GM12873 (cell line): ENCODE measurements around the gene LYZ.

Experiments
- CTCF ChIP-seq: IDR thresholded peaks from 2 replicates; pipeline ENCODE4 v1.5.1; 2012; ENCODE audit warnings: low read depth, mild to moderate bottlenecking, moderate library complexity, low read length, control low read depth; ENCODE audit not compliant: insufficient read depth; ENCODE audit errors: missing control alignments

The LYZ gene

DNA sequence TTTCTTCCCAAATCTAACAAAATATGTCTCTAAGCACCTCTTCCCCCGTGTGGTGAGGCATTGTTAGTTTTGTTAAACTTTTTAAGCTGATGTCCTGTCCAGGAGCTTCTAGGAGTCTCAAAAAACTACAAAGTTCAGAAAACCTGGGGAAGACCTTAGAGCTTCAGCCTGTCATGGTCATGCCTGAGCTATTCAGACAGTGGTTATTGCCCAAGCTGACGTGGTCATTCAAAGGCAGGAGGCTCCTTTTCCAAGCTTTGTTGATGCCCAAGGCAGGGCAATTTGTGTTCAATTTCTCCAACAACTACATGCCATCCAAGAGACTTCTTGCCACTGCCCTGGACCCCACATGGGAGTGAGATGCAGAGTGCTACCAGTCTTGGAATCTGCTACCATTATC is 5.8 kb upstream of the LYZ start:
- TF ChIP-seq CTCF = no peak

GRCh38 chr12:69343357-69343756 is 4.8 kb upstream of the LYZ start:
- TF ChIP-seq CTCF = no peak

GRCh38 chr12:69343885-69344612 is 4.1 kb upstream of the LYZ start:
- no peak for TF ChIP-seq CTCF

DNA sequence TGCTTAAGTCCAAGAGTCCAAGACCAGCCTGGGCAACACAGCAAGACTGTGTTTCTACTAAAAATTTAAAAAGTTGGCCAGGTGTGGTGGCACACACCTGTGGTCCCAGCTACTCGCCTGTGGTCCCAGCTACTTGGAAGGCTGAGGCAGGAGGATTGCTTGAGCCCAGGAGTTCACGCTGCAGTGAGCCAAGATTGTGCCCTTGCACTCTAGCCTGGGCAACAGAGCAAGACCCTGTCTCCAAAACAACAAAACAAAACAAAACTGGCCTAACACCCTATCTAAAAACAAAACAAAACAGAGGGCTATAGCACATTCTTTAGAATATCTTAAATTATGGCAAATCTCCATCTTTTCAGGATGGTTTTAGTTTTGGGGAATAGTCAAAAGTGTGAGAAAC is 3.1 kb upstream of the LYZ start:
- no peak for TF ChIP-seq CTCF

DNA sequence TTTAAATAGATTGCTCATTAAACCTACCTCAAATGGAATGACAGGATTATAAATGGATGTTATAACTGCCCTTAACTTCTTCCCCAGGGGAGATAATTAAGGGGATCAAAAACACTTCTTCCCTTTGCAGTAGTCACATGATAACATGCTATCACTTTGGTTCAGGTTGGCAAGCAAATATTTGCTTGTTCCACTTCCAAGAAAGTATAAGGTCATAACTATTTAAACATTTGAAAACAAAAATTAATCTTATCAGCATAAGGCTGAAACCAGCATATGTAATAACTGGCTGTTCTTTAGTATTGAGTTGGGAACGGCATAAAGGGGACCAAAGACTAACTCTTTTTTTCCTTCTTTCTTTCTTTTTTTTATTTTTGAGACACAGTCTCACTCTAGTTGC is 2.4 kb upstream of the LYZ start:
- no peak for TF ChIP-seq CTCF

DNA sequence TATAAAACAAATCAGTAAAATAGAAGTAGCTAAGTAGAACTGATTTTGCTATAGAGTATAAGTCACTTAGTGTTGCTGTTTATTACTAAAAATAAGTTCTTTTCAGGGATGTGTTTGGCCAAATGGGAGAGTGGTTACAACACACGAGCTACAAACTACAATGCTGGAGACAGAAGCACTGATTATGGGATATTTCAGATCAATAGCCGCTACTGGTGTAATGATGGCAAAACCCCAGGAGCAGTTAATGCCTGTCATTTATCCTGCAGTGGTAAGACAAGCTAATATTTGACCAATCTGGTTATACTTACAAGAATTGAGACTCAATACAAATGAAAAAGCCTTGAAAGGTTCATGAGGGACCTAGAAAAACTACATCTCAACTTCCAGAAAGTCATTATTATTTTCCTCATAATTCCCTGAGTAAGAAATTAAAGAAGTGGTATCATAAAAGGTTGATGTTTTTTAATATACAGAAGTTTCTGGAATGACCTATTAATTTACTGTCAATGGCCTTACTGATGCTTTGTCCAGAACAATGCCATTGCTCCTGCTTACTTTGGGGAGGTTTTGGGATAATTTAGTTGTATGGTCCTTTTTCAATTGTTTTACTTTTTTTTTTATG is 1.9 kb downstream of the LYZ start:
- no peak for TF ChIP-seq CTCF

DNA sequence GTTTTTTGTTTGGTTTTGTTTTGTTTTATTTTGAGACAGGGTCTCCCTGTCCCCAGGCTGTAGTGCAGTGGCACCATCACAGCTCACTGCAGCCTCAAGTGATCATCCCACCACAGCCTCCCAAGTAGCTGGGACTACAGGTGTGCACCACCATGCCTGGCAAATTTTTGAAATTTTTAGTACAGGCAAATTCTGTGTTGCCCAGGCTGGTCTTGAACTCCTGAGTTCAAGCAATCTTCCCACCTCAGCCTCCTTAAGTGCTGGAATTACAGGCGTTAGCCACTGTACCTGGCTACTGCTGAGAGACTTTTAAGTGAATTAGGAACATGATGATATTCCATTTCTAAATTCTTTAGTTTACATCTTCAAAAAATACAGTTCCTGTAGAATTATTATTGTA is 2.6 kb downstream of the LYZ start:
- no peak for TF ChIP-seq CTCF
